Activated effector memory CD4-positive, alpha-beta T cell treated with anti-CD3 and anti-CD28 coated beads, Interleukin-2, amount 50 U/mL, for 16 hours (primary cell): Measurements from ENCODE around the gene TMEM132D.
"Not testable (repeated sequence)": the region's sequence is repeated elsewhere in the genome, so short reads cannot be mapped to it uniquely, and the experiment has no call there.

Source experiments
- DNase-seq: peaks from one replicate; pipeline ENCODE4 v3.0.0-alpha.2; 2020

Gene TMEM132D

GRCh38 chr12:129566800-129567199 is 337.0 kb downstream of the TMEM132D start:
- DNase-seq = no peak

- no peak for DNase-seq
Observed at GRCh38 chr12:129564768-129565167, 339.1 kb downstream of the TMEM132D start.

- DNase-seq = no peak
Observed at GRCh38 chr12:129563266-129563665, 340.6 kb downstream of the TMEM132D start.

GRCh38 chr12:129561304-129561703 is 342.5 kb downstream of the TMEM132D start:
- DNase-seq = no peak

- DNase-seq = no peak
Observed at GRCh38 chr12:129559776-129560175, 344.0 kb downstream of the TMEM132D start.

GRCh38 chr12:129558036-129558435 is 345.8 kb downstream of the TMEM132D start:
- no peak for DNase-seq

GRCh38 chr12:129556082-129556481 is 347.7 kb downstream of the TMEM132D start:
- no peak for DNase-seq

- no peak for DNase-seq
Observed at GRCh38 chr12:129552996-129553750, 350.7 kb downstream of the TMEM132D start.

GRCh38 chr12:129551441-129551840 is 352.4 kb downstream of the TMEM132D start:
- no peak for DNase-seq

GRCh38 chr12:129550353-129550752 is 353.5 kb downstream of the TMEM132D start:
- no peak for DNase-seq

GRCh38 chr12:129549656-129550055 is 354.2 kb downstream of the TMEM132D start:
- DNase-seq = no peak

GRCh38 chr12:129549020-129549419 is 354.8 kb downstream of the TMEM132D start:
- not testable (repeated sequence) for DNase-seq

GRCh38 chr12:129544716-129545115 is 359.1 kb downstream of the TMEM132D start:
- DNase-seq = no peak

GRCh38 chr12:129540954-129541353 is 362.9 kb downstream of the TMEM132D start:
- no peak for DNase-seq

- no peak for DNase-seq
Observed at GRCh38 chr12:129540249-129540648, 363.6 kb downstream of the TMEM132D start.

GRCh38 chr12:129538724-129539335 is 365.0 kb downstream of the TMEM132D start:
- not testable (repeated sequence) for DNase-seq

GRCh38 chr12:129538137-129538536 is 365.7 kb downstream of the TMEM132D start:
- DNase-seq = no peak

- no peak for DNase-seq
Observed at GRCh38 chr12:129534966-129535750, 368.7 kb downstream of the TMEM132D start.

GRCh38 chr12:129532707-129533499 is 370.9 kb downstream of the TMEM132D start:
- DNase-seq = no peak

GRCh38 chr12:129532082-129532481 is 371.7 kb downstream of the TMEM132D start:
- DNase-seq = no peak

- DNase-seq = no peak
Observed at GRCh38 chr12:129530984-129531383, 372.8 kb downstream of the TMEM132D start.

- DNase-seq = no peak
Observed at GRCh38 chr12:129530517-129530916, 373.3 kb downstream of the TMEM132D start.

GRCh38 chr12:129527506-129527905 is 376.3 kb downstream of the TMEM132D start:
- no peak for DNase-seq
